Activated CD4-positive, alpha-beta T cell treated with anti-CD3 and anti-CD28 coated beads for 4 hours (primary cell): ENCODE measurements around the gene MOGAT3.

ENCODE experiments used
- DNase-seq, 2 donors: peaks; one replicate each; pipeline ENCODE4 v3.0.0-alpha.2; 2020

Gene MOGAT3

DNA sequence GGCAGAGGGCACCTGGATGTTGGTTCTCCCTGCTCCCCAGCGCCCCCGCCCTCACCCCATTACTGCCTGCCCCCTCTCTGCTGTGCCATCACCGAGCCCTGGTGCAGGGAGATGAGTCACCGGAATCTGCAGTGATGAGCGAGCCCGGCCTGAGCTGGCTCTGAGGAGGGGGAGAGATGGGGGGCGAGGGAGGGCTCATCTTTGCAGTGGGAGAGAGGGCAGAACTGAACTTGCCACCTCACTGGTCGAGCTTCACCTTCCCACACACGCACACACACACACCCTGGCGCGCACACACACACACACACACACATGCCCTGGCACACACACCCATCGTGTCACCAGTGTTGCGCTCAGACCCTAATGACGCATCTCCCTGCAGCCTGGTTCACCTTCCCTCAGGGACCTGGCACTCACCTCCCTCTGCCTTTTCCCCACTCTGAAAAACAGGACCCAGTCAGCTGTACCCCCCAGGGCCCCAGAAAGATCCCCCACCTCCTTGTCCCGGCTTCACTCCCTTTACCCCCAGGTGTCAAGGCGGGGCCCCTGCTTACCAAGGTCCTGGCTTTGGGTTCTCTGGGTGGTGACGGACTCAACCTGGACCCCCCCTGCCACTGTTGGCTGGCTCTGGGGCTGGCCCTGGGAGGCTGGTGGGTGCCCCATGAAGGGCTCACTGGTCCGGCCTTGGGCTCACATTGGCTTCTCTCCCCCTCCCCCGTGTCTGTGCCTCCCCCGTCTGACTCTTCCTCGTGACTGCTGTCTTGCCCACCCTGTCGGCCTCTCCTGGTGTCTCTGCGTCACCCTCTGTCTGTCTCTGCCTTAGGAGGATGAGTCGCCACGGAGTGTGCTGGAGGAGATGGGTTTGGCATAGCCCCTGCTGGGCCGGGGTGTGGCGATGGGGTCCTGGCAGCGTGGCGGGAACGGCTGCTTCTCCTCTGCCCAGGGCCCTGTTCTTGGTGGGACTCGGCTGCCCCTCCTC is 40.9 kb downstream of the MOGAT3 start:
- DNase-seq, result no peak

DNA sequence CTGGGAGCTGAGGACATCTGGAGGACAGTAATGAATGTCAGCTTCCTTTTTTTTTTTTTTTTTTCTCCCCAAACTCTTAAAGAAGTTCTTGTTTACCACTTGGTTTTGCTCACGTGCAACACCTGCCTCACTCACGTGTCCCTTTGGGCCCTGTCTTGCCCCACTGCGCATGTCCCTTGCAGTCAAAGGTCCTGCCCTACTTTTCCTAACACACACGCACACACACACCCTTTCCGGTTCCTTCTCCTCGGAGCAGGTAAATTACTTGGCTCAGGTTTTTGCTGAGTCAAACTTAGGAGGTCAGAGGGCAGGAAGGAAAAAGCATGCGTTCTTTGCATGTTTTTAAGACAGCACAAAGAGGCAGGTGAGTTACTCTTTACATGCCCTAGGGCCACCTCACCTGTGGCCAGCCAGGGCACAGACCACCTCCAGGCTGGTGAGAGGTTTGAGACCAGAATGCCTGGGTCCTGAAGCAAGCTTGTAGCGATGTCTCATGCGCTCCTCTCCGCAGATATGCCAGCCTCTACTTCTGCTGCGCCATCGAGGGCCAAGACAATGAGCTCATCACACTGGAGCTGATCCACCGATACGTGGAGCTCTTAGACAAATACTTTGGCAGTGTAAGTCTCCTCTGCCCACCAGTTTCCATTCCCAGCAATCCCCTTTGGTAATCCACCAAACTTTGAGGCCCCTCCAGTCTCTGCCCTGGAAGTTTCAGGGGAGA is 43.8 kb downstream of the MOGAT3 start:
- DNase-seq, result no peak

DNA sequence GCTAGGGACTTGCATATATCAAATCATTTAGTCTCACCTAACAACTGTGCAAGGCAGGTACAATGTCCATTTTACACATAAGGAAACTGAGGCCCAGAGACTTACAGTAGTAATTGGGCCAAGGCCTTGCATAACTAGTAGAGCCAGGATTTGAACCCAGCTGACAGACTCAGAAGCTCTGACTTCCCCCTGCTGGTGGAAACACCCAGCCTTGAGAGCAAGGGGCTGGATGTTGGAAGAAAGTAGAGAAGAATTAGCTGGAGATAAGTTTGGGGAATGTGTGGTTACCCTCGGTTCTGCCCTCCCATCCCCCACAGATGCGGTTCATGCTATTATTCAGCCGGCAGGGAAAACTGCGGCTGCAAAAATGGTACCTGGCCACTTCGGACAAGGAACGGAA is 44.6 kb downstream of the MOGAT3 start:
- DNase-seq, result no peak

DNA sequence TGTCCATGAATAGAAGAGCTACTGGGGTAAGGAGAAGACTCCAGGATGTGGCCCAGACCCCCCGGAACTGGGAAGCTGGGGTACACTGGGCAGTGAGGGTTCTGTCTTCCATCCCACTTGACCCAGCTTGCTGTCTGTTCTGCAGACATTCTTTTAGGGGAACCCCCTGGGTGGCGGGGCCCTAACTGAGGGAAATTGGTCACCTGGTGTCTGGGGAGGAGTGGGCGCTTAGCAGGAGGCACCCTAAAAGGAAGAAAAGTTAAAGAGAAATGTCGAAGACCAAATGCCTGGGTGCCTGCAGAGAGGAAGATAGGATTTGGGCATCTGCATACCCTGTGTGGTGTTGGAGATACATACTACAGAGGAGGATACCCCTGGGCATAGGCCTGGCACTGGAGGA is 45.5 kb downstream of the MOGAT3 start:
- DNase-seq, result no peak

DNA sequence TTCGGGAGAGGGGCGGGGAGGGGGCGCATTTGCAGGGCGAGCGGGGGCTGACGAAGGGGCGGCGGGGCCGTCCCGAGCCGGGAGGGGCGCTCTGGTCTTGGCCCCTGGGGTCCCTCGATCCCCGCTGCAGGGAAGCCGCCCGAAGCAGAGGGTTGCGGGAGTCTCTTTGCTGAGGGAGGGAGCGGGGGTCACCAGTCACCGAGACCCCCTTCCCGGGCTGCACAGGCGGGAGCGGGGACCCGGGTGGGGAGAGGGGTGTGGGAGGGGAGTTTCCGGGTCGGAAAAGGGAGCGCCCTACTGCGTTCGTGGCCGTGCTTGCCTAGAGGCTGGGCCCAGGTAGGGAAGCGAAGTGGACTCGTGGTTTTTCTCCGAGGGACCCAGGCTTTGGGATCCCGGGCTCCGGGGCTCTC is 46.1 kb downstream of the MOGAT3 start:
- DNase-seq, result no peak

DNA sequence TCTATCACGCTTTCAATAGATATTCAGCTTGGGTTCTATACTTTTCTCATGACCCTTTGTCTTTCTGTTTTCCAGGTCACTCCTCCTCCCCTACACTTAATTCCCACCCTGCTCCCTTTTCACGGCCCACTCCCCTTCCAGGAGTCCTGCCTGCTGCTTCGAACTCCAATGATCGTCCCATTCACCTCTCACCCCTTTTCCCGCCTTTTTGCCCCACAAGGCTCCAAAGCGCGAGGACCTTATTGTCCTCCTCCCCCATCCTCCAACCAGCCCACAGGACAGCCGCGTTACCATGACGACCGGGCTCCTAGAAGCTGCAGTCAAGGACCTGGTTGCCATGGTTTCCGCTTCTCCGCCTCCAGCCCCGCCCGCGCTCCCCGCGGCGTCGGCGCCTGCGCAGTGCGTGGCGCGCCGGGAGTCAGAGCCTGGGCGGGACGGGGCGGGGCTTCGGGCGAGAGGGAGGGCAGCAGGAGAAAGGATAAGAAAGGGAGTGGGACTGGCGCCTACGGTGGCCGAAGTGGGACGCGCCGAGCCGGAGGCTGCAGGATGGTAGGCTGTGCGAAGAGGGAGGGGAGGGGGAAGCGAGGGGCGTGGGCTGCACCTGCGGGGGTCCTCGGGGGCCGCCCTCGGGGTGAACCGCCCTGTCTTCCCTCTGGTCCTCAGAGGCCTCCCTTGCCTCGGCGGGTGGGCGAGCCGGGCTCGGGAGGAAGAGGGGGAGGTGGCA is 46.7 kb downstream of the MOGAT3 start, which contains the start of gene AP1S1:
Gene AP1S1, plus strand, starts transcription at position 508 of the 724 bp plus-strand sequence. Its CDS starts 39 bp downstream, at position 547.
- peak; percentile 93 to 96 for DNase-seq

DNA sequence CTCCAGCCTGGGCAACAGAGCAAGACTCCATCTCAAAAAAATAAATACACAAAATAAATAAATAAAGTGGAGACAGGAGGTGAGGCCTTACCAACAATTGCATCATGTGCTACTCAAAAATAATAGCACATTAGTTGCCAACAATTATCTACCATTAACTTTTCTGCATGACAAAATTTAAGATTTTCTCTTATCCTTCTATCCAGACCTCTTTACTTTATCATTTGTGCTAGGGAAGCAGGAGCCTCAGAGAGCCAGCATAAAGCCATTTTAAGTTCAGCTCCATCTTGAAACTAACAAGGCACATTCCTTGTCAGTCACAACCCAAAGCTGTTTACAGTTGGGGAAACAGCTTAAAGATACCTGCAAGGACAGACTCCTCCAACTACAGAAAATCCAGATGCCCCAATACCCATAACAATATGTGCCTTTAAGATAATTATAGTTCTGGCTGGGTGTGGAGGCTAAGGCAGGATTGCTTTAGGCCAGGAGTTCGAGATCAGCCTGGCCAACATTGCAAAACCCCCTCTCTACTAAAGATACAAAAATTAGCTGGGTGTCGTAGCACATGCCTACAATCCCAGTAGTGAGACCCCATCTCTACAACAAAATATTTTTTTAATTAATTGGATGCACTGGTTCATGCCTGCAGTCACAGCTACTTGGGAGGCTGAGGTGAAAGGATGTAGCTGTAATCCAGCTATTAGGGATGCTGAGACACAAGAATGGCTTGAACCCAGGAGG is 48.8 kb downstream of the MOGAT3 start:
- no peak for DNase-seq
